ENCODE measurements around the gene OBSCN.

- TF ChIP-seq CTCF (IDR thresholded peaks at IDR 0.05; ENCODE audit: low read length) = no peak
- no peak for TF ChIP-seq EZH2 (IDR thresholded peaks at IDR 0.05; ENCODE audit: borderline replicate concordance, low read length)
Observed at GRCh38 chr1:228400692-228401454, 193.0 kb downstream of the OBSCN start.
